GM18951 (cell line): Measurements from ENCODE around the gene BARX1.

Experiments
- POLR2A ChIP-seq: IDR thresholded peaks from 4 replicates; pipeline ENCODE4 v1.6.1; 2011; ENCODE audit warnings: mild to moderate bottlenecking; ENCODE audit not compliant: insufficient read length, insufficient read depth; ENCODE audit errors: extremely low read depth
- in situ Hi-C: fragments of 300-500 bp; cut with MboI; formaldehyde crosslinking; loops from one replicate; pipeline ENCODE4 v1.12.0; 2022; ENCODE audit warnings: low sequenced_read_pairs, mixed read lengths, inconsistent platforms; ENCODE audit not compliant: unreplicated experiment

BARX1 gene

DNA sequence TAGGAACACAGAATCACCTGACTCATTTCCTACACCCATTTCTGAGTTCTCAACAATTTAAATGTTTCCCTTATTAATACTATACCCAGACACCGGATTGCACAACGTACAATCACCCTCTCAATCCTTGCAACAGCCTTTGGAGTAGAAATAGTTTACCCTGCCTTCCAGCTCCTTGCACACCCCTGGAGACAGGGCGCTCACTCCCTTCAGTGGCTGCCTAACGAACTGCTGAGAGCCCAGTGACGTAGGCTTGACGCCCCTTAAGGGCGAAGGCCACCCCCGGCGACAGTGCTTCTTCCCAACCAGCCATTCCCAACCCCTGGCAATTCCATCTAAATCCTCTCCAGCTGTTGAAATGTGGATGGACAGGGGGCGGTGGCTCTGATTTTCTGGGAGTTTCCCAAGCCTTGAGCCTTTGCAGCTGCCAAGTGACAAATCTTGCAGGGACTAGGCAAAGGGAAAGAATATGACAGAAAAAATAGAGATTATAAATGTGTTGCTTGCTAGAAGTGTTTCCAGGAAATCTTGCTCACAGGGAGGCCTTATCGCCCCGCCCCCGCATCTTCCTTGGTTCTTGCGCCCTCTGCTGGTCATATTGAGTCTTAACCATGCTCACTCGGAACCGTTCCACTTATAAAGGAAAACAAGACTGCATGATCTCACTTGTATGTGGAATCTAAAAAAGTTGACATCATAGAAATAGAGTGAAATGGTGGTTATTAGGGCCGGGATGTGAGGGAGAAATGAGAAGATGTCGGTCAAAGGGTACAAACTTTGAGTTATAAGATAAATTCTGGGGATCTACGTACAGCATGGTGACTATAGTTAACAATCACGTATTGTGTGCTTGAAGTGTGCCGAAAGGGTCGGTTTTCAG lies 7.6 kb upstream of the BARX1 start:
- in situ Hi-C loops: loop anchor here (25.0 kb wide), 1 partner anchor 276 kb away; no protein-coding TSS in a partner anchor

GRCh38 chr9:93962017-93962416 lies 6.9 kb upstream of the BARX1 start:
- in situ Hi-C loops: loop anchor here (25.0 kb wide), 1 partner anchor 275 kb away; no protein-coding TSS in a partner anchor
- TF ChIP-seq POLR2A: no peak

More for the DNA sequence above, 7.6 kb upstream of the BARX1 start:
- TF ChIP-seq POLR2A: no peak

GRCh38 chr9:93960971-93961841 lies 6.1 kb upstream of the BARX1 start:
- in situ Hi-C loops: loop anchor here (25.0 kb wide), 1 partner anchor 274 kb away; no protein-coding TSS in a partner anchor
- TF ChIP-seq POLR2A: no peak

GRCh38 chr9:93960221-93960970 lies 5.2 kb upstream of the BARX1 start:
- no peak for TF ChIP-seq POLR2A
- in situ Hi-C loops: loop anchor here (25.0 kb wide), 1 partner anchor 273 kb away; no protein-coding TSS in a partner anchor

DNA sequence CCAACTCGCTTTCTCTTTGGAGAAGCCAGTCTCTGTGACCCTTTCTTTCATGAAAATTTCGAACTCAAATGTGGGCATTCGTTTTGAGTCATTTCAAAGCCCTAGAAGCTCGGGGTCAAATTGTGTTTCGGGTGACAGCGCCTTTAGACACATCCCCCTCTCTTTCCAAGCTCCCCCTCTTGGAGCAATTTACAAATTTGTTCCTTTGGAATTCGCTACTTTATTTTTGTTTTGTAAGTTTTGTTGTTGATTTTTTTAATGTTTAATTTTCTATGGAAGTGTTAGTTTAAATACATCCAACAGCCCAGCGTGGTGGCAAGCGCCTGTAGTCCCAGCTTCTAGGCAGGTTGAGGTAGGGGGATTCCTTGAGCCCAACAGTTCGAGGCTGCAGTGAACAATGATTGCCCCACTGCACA lies 4.6 kb upstream of the BARX1 start:
- in situ Hi-C loops: loop anchor here (25.0 kb wide), 1 partner anchor 272 kb away; no protein-coding TSS in a partner anchor
- no peak for TF ChIP-seq POLR2A

DNA sequence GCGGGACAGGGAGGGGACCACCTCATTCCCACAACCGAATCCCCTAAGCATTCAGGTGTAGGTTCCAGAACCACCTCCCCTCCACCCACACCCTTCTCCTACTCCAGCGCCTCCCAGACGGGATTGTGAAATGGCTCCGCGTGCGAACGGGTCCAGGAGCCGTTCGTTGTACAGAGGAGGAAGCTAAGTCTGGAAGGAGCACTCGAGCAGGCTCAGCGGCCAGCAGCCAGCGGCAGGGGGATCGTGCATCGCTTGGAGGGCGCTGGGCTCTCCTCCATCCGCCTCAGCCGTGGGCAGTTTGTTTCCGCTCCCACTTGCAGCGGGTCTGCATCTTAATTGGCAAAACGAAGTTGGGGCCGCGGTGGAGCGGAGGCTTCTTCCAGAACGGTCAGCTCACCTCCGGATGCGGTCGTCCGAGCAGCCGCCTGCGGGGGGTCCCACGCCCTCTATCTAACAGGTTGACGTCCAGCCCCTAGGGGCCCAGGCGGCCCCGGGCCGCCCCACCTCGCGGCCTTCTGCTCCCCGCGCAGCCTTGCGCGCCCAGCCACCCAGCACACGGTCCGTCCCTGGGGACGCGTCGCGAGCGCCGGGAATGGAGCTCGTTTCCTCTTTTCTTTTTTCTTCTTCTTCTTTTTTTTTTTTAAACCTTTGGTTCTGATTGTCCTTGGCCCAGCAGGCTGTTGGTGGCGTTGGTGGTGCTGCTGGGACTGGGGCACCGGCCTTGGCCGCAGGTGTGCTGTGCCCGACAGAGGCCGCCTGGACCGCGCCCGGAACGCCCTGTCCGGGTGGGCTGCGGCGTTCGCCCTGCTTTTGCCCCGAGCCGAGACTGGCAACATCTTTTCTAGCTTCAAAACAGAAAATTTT lies 3.9 kb upstream of the BARX1 start:
- in situ Hi-C loops: loop anchor here (25.0 kb wide), 1 partner anchor 272 kb away; no protein-coding TSS in a partner anchor
- no peak for TF ChIP-seq POLR2A

- in situ Hi-C loops: loop anchor here (25.0 kb wide), 1 partner anchor 271 kb away; no protein-coding TSS in a partner anchor
- no peak for TF ChIP-seq POLR2A
Measured at GRCh38 chr9:93958121-93958818, 3.1 kb upstream of the BARX1 start.

GRCh38 chr9:93955981-93956784 lies 1.0 kb upstream of the BARX1 start:
- in situ Hi-C loops: loop anchor here (25.0 kb wide), 1 partner anchor 269 kb away; no protein-coding TSS in a partner anchor

GRCh38 chr9:93954434-93955061 lies 607 bp downstream of the BARX1 start:
- TF ChIP-seq POLR2A: no peak
- in situ Hi-C loops: loop anchor here (25.0 kb wide), 1 partner anchor 267 kb away; no protein-coding TSS in a partner anchor

More at GRCh38 chr9:93955981-93956784, 1.0 kb upstream of the BARX1 start:
- TF ChIP-seq POLR2A: no peak

- in situ Hi-C loops: loop anchor here (25.0 kb wide), 1 partner anchor 266 kb away; no protein-coding TSS in a partner anchor
- no peak for TF ChIP-seq POLR2A
Measured at GRCh38 chr9:93953496-93954433, 1.4 kb downstream of the BARX1 start.
